Measurements from ENCODE around the gene KRT13.

KRT13 gene

DNA sequence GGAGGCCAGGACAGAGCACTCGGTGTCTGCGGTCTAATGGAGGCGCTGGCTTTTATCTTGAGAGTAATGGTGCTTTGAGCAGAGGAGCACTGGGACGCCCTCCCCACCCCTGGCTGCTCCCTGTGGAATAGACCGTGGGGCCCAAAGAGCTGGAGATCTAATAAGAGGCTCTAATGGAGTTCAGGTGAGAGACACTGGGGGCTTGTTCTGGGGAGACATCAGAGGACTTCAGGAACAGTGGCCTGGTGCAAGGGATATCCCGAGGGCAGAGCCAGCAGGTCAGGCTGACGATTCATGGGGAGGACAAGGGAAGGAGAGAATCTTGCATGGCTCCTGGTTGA lies 32.2 kb upstream of the KRT13 start:
- no peak for DNase-seq (ENCODE audit: low spot score)

DNA sequence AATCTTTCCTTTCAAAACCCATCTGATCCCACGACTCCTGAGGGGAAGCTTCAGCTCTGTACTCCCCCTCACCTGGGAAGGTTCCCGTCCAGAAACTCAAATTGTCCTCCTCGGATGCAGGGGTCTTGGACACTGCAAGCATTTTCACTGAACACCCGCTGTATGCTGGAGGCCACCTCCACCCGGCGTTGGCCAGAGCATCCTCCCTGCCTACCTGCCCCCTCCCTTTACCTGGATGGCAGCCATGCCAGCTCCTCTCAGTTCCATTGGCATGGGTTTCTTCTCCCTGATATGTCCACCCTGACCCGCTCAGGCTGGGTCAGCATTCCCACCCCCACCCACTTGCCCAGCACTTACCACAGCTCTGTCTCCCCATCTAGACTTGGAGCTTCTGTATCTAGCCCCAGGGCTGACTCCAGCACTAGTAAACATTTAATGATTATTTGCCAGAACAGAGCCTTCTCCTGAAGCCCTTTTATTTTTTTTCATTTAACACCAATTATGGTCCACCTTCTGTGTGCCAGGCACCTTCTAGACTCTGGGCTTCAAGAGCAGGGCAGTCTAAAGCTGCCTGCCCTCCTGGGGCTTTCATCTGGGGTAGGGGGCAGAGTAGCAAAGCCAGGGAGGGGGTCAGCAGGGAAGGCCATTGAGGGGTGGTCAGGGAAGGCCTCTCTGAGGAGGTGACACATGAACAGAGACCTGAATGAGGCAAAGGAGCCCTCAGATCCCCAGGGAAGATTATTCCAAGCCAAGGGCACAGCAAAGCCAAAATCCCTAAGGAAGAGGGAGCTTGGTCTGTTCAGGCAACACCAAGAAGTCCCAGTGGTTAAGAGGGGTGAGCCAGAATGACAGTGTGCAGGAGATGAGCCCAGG lies 31.6 kb upstream of the KRT13 start:
- DNase-seq (ENCODE audit: low spot score) = no peak

DNA sequence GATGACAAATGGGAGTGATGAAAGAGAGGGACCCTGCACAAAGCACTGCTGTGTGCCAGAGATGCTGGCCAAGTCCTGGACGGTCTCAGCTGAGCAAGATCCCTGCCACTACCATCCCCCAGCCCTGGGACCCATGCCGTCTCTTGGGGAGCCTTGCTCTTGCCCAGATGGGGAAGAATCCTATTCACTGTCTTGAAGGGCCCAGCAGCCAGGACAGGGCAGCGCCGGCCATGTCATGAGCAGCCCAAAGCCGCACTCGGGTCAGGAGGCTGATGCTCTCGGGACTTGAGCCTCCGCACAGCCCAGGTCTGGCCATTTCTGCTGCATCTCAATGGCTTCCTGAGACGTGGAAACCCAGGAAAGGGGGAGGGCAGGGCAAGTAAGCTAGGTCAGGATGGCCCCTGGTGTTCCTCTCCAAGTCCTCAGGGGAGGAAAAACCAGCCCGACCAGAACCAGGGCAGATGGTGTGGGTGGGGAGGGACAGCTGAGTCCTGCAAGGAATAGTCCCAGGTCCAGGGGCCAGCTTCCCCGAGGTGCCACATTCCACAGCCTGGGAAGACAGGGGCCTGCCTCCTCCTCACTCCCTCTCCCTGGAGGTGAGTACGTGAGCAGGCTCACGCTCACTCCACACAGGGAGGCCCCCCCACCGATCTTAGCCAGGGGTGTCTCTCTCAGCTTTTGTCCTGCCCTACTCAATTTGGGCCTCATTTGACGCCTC lies 30.5 kb upstream of the KRT13 start:
- no peak for DNase-seq (ENCODE audit: low spot score)

DNA sequence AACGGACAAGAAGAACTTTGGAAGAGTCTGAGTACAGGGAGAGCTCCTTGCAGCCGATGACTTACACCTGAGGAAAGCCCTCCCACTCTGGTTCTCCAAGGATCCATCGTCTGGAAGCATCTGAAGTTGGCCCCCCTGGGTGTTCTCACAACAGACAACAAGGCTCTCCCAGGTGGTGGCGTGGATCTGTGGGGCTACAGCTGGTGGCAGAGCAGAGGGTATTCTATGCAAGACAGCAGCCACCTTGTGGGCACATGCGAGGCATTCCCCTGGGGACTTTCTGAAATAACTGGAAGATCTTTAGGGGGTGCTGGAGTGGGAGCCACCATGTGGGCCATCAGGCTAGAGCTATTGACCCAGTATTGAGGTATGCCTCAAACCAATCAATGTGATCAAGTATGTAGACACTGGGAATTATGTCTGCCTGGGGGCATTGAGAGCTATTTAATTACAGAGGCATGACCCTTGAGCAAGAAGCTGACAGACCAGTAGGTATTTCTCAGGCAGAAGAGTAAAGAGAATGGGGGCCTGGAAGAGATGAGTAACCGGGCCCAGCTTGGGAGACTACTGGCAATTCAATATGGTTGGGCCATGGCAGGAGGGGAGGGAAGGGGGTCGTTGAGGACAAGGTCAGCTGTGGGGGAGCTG lies 29.6 kb upstream of the KRT13 start:
- DNase-seq (ENCODE audit: low spot score) = no peak

DNA sequence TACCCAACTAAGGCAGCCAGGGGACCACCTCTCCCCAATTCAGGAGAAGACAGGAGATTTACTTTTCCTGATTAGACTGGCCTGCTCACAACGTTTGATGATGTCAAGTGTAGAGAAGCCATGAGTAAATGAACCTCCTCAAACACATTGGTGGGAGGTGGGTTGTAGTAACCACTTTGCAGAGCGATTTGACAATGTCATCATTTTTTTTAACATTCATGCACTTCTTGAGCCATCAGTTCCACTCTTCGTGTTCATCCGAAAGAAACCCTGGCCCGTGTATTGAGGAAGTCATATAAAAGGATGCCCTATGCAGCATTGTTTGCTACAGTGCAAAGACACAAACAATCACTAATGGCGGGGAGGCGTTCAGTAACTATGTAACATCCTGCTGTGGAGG lies 28.2 kb upstream of the KRT13 start:
- DNase-seq (ENCODE audit: low spot score) = no peak

DNA sequence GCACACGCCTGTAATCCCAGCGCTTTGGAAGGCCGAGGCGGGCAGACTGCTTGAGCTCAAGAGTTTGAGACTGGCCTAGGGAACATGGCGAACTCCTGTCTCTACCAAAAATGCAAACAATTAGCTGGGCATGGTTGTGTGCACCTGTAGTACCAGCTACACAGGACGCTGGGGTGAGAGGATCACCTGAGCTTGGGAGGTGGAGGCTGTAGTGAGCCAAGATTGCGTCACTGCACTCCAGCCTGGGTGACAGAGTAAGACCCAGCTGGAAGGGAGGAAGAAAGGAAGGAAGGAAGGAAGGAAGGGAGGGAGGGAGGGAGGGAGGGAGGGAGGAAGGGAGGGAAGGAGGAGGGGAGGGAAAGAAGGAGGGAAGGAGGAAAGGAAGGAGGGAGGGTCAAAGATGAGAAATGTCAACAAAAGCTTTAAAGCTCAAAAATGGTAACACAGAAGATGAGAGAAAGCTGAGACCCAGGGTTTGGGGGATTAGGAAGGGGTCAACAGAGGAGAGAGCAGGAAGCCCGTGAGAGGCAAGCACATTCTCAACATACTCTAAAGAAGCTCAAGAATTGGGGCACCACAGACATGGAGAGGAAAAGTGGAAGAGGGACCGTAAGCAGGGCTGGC lies 27.6 kb upstream of the KRT13 start:
- no peak for DNase-seq (ENCODE audit: low spot score)

DNA sequence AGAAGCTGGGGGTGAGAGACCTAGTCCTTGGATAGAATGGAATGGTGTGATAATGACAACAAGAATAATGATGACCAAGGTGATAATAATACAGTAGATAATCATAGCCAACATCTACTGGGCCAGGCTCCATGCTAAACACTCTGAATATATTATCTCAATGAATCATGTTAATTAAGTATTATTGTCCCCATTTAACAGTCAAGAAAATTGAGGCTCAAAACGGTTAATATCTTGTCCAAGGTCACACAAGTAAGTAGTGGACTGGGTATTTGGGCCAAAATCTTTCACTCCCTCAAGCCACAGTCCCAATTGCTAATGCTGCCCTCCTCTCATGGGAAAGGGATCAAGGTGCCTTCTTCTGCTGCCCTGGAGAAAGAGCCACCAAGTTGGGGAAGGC lies 26.6 kb upstream of the KRT13 start:
- no peak for DNase-seq (ENCODE audit: low spot score)

DNA sequence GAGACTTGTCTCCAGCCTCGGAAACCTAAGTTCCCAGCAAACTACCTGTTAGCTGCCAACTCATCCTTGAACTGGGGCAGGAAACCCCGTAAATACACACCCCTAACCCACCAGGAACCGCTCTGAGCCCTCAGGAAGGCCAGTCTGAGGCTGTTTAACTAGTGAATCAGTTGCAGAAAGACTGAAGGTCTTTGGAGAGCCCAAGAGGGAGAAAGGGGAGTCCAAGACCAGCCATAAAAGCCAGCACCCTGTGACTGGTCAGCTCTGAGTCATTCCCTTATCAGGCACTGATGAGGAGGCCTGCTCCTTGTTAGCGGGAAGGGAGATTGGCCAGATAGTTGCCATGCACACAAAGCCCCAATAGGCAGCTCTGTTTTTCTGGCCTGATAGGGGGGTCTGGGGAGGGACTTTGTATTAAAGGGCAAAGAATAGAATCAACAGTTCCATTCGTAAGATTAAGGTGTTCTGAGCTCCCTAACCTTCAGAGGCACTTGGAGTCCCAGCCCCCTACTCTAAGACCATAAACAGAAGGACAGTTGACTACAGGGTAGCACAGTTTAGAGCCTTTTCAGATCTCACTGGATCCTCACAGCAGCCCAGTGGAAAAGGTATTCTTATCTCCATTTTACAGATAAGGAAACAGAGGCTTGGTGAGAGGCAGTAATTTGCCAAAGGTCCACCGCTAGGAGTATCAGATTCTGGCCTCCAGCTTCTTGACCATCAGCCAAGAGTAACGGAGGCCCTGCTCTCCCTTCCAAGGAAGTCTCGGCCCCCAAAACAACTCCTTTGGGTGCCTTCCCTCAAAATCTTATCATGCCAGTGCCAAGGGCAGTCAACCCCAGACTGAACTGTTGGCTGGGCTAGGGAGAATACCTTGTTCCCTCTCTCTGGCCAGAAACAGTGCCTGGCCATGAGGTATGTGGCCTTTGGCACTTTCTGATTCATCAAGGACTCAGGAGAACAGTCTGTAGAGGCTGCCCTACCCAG lies 24.9 kb upstream of the KRT13 start:
- DNase-seq (ENCODE audit: low spot score) = peak; percentile 68

DNA sequence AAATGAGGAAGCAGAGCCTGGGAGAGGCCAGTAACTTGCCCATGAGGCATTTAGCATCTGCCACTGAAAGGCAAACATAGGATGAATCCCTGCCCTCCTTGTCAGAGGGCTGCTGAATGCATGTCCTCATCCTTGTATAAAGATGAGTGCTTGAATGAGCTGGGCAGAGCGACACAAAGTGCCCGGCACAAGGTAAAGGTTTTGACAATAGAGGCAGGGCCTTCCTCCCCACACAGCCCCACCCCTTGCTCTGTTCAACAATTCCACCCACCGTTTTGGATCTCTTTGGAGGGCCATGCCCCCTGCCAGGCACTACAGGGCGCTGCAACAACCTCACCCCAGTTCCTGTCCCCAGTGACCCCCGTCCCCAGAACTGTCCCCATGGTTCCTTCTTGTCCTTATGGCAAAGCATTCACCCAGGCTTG lies 24.1 kb upstream of the KRT13 start:
- DNase-seq (ENCODE audit: low spot score) = no peak

DNA sequence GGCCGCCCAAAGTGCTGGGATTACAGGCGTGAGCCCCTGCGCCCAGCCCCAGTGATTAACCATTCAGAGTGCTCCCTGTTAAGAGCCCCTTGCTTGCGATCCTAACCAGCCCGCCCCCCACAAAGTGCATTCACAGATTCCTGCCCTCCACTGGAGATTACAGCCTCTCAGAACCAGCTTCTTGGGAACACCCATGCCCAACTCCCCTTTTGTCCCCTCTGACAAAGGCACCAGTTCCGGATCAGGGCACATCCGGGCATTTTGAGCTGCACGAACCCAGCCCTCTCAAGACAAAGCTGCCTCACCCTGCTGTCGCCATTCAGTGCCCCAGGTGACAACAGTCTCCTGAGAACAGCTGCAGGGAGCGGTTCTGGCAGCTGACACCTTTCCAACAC lies 23.5 kb upstream of the KRT13 start:
- no peak for DNase-seq (ENCODE audit: low spot score)

DNA sequence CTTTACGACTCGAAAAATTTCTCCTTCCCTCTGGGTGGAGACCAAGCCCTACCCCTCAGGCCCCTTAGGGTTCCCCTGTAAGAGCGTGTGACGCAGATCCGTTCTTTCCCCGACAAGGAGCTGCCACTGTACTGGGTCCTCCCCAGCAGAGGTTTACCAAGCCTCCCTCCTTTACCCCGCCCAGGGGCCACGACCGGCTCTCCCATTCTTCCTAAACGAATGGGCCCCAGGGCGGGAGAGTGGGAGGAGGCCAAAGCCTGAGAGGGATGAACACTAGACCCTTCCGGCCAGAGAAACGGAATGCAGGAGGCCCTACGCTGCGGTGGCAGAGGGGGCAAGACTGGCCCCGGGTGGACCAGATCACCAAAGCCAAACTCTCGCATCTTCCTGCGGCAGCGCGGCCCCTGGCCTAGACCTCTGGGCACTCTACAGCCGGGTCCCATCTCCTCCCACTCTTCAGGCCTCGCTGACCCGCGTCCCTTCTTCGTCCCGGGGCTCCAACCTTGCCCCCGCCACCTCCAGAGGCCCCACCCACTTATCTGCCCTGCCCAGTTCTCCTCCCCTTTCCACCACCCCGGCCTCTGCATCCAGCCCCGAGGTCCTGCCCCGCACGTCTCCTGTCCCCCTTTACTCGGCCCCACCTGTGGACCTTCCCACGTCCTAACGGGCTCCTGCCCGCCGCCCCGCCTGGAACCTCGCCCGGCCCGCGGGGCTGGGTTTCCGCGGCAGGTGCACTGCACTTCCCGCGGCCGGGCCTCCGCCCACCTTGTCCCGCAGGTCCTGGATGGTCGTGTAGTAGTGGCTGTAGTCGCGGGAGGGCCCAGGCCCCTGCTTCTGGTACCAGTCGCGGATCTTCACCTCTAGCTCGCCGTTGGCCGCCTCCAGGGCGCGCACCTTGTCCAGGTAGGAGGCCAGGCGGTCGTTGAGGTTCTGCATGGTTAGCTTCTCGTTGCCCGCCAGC lies 21.9 kb upstream of the KRT13 start:
- DNase-seq (ENCODE audit: low spot score) = no peak

DNA sequence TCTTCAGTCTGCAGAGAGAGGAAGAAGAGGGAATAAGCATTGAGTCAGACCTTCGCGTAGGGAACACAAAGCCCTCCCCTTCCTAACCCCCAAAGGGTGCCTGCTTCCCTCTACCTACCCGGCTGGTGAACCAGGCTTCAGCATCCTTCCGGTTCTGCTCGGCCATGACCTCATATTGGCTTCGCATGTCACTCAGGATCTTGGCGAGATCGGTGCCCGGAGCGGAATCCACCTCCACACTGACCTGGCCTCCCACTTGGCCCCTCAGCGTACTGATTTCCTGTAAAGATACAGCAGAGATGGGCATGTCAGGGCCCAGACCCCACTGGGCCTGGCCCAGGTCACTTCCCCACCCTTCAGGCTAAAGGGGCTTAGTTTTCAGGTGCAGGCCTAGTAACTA lies 18.8 kb upstream of the KRT13 start:
- DNase-seq (ENCODE audit: low spot score) = no peak

DNA sequence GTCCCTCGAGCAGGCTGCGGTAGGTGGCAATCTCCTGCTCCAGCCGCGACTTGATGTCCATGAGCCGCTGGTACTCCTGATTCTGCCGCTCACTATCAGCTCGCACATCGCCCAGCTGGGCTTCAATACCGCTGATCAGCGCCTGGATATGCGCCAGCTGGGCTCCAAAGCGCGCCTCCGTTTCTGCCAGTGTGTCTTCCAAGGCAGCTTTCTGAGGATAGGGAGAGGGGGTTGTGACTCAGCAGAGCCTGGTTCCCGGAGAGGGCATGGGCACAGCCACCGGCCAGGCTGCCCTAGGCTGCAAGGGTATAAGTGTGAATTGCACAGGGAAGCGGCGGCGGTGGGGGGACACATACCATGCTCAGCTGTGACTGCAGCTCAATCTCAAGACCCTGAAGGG lies 18.4 kb upstream of the KRT13 start:
- DNase-seq (ENCODE audit: low spot score) = no peak

DNA sequence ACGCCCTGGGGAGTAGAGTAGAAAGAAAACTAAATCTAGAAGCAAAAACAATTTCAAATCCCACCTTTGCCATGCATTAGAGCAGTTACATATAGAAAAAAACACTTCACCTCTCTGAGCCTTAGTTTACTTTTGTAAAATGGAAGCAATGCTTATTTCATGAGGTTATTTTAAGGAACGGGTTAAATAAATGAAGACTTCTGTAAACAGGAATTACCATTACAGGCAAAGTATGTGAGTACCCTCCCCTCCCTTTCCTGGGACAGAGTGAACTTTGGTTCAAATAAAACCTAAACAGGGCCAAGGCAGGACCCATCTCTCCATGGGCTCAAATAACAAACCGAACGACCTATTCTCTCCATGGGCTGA lies 17.8 kb upstream of the KRT13 start:
- no peak for DNase-seq (ENCODE audit: low spot score)

DNA sequence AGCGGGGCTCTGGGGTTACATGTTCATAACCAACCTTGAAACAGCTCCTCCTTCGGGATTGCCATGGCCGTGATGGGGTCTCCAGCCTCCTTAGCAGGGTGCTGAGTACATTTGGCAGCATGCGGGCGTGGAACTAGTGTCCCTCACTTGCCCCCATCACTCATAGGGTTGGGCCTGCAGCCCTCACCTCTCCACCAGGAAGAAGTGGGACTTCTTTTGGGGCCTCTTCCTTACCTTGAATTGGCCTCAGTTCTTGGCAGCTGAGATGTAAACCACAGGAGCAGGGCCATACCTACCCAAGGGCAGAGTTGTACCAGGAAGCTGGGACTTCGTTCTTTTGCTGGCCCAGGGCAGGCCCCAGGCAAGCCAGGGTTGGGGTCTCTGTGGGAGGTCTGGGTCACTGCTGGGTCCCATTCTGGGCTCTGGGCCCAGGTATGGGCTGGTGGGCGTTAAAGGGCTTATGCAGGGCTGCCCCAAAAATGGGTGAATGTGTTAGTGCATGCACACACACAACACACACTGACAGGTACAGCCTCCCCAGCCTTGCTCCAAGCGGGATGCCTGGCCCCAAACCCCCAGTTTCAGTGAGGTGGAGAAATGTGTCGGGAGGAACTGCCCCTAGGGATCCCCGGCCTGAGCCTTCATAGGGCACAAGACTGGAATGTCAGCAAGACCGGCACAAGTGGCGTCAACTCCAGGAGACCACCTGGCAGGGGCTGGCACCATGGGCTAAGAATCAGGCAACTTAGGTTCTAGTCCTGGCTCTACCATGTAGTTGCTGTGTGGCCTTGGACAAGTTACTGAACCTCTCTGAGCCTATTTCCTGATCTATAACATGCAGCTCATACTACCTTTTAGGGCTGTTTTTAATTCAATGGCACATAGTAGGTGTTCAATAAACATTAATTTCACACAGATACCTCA lies 17.2 kb upstream of the KRT13 start:
- no peak for DNase-seq (ENCODE audit: low spot score)

DNA sequence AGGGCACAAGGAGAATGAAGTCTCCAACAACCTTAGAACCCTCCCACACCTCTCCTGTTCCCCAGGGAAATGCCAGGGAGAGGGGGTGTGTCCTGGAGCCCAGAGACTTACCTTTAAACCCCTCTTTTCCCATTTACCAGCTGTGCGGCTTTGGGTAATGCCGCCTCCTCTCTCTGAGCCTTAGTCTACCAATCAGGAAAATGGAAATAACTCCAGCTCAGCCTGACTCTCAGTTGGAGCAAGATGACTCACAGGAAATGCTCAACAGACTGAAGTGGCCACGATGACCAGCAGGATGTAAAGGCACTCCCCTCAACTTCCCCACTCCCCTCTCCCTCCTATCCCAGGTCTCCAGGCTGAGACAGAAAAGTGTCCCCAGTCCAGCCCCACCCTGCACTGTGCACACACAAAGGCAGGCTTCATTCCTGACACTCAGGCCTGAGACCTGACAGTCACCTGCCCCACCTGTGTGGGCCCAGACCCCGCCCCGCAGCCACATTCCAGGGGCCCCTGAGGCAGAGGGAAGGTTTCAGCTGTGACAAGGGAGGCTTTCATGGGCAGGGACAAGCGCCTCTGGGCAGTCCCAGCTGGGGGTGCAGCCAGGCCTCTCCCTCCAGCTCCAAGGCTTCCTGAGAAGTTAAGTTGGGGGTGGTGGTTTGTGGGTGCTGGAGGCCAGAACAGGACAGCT lies 16.3 kb upstream of the KRT13 start:
- DNase-seq (ENCODE audit: low spot score) = peak; percentile 88

DNA sequence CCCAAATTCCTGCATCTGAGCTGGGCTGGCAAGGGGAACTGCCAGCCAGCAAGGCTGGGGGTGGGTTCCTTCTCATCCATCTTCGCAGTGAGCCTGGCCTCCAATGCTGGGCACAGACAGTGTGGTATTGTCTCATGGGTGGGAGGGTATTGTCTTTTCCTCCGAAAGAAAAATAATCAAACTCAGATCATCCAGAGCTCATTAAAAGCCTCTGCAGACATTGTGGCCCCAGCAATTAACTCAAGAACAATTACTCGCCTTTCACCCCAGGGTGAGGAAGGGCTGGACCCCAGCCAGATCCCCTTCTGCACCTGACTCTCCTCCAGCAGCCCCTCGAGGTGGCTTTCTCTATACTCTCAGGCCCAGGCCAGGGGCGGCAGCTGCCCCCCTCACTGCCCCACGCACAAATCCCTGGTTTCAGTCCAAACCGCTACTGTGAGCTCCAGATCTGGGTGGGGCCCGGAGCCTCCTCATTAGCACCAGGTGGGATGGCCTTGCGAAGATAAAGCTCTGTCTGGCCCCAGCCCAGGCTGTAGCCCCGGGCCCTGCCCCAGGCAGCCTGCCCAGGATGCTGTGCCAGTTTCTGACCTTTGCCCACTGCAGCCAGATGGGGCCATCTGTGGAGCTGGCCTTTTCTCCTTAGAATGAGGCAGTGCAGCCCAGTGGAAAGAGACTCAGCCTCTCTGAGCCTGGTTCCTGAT lies 15.6 kb upstream of the KRT13 start:
- no peak for DNase-seq (ENCODE audit: low spot score)
